Right renal pelvis (tissue), 4 donors: Measurements from ENCODE around the gene ATP5MG. TPM values are rescaled to one million over a fixed set of nuclear protein-coding genes. Genes with fewer than 3 reads are reported as not detected.

Experiments used
- DNase-seq, 4 donors: peaks; one replicate each; pipeline ENCODE4 v3.0.0-alpha.2; 2013; ENCODE audit warnings: low read depth in 4 of 4, low spot score in 3 of 4, missing footprints in 1 of 4
- polyA plus RNA-seq, 4 donors: library from polyadenylated mRNA; unstranded; fragments of 120-200 nt; gene quantifications; one replicate each; pipeline ENCODE4 v1.2.1, GENCODE V29; 2013; ENCODE audit not compliant: insufficient read length in 4 of 4

Gene ATP5MG, protein sequence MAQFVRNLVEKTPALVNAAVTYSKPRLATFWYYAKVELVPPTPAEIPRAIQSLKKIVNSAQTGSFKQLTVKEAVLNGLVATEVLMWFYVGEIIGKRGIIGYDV
- polyA plus RNA-seq: 100 to 1,000 TPM; 398 to 470 (median 428) TPM

DNA sequence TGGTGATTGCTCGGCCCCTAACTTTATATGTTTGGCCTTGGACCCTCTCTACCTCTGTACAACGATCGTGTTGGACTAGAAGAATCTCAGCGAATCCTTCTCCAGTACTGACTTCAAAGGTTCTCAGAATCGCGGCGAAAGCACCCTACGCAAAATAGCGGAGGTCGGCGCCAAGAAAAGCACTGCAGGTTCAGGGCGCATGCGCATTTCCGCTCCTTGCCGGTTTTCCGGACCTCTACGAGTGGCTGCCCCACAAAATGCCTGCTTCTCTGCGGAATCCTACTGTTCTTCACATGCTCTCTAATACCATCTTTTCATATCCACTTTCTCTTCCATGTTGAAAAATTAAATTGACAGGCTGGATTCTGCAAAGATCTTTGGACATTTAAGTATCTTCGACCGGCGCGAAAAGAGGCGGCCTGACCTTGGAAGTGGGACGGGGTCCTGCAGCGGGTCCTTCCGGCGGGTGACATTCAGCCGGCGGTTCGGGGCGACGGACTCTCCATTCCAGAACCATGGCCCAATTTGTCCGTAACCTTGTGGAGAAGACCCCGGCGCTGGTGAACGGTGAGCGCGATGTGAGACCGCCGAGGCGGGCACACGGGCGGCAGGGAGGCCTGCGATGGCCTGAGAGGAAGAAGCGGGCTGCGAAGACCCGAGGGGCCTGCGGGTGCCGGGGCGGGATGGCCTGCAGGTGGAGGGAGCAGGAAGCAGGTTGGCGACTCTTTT is at the start of gene ATP5MG:
TSS of gene ATP5MG (plus strand) at position 456 of the 729 bp plus-strand sequence. CDS start at position 516, 60 bp downstream.
- DNase-seq: peak; percentile 86 to 90 (median 88)

GRCh38 chr11:118353084-118353710 is 48.2 kb upstream of the ATP5MG start:
- peak in 2 of 4 donors; percentile 5 to 38 for DNase-seq

DNA sequence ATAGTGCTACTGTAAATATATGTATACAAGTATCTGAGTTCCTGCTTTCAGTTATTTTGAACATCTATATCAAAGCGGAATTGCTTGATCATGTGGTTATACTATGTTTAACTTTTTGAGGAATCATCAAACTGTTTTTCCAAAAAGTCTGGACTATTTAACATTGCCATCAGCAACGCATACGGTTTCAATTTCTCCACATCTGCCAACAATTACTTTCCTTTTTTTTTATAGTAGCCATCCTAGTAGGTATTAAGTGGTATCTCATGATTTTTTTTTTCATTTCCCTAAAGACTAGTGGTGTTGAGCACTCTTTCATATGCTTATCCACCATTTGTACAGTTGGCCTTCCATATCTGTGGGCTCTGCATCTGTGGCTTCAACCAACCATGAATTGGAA is 43.3 kb upstream of the ATP5MG start:
- no peak for DNase-seq

DNA sequence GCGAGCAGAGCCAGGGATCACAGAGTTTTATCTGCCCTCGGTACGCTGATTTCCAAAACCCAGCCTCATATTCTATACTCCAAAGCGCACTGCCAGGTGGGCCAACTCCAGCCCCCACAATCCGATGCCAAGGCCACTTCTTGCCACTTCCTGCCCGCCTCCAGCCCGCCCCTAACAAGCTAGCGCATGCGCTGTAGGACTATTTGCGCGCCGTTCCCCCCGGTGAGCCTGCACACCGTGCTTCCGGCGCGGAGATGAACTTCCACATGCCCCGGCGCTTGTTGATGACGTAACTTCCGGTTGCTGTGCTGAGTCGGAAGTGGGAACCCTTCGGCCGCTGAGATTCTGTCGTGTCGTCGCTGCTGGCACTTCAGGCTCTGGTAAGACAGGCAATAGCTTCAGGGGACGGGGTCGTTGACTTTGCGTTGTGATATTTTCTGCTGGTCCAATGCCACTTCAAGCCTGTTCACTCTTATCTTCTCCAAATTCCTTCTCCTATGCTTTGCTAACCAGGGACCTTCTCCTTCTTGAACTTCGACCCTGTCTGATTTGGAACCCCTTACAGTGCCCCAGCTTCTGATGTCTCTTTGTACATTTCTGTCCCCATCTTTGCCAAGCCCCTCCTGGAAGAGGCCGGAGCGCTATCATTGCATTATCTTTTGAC is 42.0 kb upstream of the ATP5MG start, which contains the start of gene UBE4A:
TSS of gene UBE4A (plus strand) at position 306 of the 664 bp plus-strand sequence. CDS start 5,481 bp downstream, outside the sequence.
- peak; percentile 85 to 94 (median 88) for DNase-seq

- DNase-seq: no peak
Observed at GRCh38 chr11:118364956-118365615, 36.3 kb upstream of the ATP5MG start.

DNA sequence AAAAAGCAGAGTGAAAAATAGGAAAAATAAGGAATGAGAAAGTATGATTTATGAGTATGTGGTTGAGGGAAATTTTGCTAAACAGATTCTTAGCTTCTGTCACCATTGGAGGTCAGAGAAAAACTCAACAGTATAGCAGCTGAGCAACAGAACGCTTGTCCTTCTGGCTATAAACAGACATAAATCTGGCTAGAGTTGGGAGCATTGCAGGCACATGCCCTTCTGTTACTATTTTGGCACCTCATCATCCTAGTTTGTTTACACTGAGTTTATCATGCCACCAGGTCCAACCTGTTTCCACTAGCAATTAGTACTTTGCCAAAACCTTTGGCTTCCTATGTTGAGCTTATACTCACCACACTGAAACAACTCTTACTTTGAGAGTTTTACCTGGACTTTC is 35.1 kb upstream of the ATP5MG start:
- no peak for DNase-seq

DNA sequence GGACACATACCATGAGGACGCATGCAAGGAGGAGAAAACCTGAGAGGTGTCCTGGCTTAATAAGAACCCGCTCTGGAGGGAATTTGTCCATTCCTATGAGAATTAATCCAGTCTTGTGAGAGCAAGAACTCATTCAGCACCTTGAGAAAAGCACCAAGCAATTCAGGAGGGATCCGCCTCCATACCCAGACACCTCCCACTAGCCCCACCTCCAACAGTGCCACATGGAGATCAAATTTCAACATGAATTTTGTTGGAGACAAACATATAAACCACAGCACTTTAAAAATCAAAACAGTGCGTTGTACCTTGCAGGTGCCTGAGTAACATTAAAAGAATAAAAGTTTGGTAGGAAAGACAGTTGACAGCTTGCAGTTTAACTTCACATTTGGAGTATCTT is 30.6 kb upstream of the ATP5MG start:
- DNase-seq: no peak

DNA sequence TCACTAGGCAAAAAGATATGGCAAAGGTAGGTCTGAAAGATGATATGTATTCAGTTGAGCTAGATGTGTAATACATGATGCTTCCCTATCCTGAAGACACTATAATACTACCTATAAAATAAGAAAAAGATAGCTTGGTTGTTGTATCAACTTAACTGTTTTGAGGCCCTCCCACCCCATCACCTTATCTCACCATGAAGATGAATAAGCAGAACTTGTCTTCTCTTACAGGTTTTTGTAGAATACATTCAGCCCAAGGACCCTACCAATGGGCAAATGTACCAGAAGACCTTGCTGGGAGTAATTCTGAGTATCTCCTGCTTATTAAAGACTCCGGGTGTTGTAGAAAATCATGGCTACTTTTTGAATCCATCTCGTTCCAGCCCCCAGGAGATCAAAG is 28.1 kb upstream of the ATP5MG start:
- DNase-seq: no peak

DNA sequence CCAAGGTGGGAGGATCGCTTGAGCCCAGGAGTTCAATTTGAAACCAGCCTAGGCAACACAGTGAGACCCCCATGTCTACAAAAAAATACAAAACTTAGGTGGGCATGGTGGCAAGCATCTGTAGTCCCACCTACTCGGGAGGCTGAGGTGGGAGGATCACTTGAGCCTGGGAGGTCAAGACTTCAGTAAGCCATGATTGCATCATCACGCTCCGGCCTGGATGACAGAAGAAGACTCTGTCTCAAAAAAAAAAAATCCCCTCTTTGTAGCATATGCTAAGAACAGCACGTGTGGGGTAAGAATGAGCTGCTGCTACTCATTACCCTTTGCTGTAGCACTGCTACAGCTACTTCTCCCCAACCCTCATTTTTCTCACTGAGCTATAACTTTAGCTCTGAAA is 27.5 kb upstream of the ATP5MG start:
- DNase-seq: no peak

DNA sequence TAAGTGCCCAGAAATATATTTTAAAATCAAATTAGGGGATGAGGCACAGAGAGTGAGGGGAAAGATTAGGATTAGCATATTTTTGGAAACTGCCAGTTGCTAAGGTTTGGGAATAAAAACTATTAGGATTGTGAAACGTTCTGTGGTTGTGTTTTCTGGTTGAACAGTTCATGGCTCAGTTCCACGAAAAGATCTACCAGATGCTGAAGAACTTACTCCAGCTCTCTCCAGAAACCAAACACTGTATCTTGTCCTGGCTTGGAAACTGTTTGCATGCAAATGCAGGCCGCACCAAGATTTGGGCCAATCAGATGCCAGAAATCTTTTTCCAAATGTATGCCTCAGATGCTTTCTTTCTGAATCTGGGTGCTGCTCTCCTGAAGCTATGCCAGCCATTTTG is 26.7 kb upstream of the ATP5MG start:
- DNase-seq: no peak

GRCh38 chr11:118375978-118376377 is 25.4 kb upstream of the ATP5MG start:
- DNase-seq: no peak

DNA sequence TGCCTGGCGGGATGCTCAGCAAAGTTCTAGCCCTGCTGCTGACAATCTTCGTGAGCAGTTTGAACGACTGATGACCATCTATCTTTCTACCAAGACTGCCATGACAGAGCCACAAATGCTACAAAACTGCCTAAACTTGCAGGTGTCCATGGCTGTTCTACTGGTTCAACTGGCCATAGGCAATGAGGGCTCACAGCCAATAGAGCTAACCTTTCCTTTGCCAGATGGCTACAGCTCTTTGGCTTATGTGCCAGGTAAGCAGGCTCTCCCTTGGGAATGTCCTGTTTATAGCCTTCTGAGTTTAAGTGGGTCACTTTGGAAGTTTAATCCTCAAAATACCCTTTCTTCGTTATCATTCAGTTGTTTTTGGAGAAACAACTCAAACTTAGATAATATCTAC is 21.9 kb upstream of the ATP5MG start:
- no peak for DNase-seq

GRCh38 chr11:118380571-118380970 is 20.8 kb upstream of the ATP5MG start:
- DNase-seq: no peak

- no peak for DNase-seq
Observed at GRCh38 chr11:118382954-118383353, 18.5 kb upstream of the ATP5MG start.

DNA sequence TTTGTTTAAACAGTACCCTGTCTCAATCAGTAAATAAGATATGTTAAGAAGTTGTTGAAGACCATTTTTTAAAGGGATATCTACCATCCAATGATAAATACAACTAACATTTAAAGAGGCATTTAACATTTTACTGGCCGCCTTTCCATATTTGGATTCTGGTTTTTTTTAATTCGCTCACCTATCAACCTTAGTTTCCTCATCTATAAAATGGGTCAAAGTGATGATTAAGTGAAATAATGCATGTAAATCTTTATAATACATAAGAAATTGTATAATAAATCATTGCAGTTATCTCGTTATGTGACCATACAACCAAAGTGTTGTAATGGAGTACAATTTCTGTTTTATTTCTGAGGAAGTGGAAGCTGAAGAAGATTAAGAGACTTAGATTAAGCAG is 17.7 kb upstream of the ATP5MG start:
- no peak for DNase-seq

GRCh38 chr11:118396097-118396501 is 5.3 kb upstream of the ATP5MG start:
- DNase-seq: no peak

DNA sequence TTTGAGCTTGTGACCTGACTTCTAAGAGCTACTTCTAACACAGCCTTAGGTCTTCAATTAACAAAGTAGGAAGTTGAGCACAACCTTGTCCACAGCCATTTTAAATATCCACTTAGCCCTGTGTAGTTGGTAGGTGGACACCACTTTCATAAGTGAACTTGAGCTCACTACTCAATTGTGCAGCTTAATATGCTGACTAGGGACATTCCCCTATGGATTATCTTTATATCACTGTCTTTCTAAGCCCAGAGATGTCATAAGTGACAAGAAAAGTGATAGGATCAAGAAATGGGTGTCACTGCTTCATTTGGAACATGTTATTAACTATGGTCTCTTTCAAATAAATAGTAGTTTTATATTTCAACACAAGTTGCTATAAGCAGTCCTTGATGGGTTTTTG is 4.0 kb upstream of the ATP5MG start:
- DNase-seq: no peak

DNA sequence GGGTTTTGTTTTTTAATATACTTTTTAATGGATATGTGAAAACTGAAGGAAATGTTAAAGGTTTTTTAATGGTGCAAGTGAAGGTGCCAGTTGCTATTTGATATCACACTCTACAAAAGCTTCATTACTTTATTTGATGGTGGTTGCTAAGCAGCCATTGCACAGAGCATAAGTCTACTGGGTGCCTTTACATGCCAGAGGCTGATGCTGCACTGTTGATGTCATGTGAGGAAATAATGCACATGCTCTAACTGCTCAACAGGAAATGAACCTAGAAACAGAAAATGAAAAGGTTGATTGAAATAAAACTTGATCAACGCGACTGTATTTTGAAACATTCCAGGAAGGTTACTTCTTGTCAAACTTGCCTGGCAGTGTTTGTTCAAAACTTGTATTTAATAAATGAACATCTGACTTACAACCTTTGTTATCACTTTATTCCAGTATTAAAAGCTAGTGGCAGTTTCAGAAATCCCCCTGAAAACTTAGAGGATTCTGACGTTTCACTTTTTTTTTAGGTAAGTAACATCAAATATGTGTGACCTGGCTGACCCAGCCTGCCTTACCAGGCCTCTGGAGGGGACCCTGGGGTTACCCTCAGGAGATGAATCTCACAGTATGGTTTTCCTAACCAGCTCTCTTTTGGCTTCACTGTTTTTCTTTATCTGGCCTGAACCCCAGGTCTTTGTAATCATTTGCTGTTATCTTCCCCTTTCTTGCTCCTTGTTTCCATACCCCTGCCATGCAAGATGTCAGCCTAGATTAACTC is 2.4 kb upstream of the ATP5MG start:
- no peak for DNase-seq

DNA sequence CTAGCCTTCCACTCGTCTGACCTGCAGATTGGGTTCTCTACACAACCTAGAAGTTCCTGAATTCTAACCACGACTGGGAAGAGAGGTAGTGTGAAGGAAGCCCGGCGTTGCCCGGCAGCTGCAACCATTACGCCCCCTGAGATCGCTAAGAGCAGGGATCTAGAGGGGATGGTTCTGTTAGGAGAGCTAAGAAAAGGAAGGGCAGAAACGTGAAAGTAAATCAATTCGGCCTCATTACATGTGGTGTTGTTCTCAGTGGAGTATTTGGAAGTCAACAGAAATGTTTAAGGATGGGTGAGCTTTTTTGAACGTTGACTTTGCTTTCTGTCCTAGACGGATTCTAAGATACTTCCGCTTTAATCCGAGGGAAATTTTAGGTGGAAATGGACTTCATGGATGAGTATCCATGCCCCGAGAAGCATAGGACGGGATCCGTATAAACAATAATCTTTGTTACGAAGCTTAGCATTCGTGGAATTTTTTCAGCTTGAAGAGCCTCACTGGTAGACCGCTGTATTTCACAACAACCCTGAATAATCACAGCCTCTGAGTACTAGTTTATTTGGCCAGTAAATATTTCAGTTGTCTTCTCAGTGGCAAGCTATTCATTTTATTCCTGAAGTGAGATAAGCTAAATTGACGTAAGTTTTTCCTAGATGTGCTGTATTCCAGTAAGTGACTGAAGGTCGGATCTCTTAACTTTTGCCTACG is 629 bp downstream of the ATP5MG start:
- DNase-seq: no peak
